Astrocyte (in vitro differentiated cells and primary cell): ENCODE results near the gene WTIP. TPM values are rescaled to one million over a fixed set of nuclear protein-coding genes. Genes with fewer than 3 reads are reported as not detected.

Experiments
- DNase-seq: peaks from one replicate; pipeline ENCODE4 v3.0.0-alpha.2; 2010; ENCODE audit warnings: low read depth
- FAIRE-seq: peaks from 2 replicates; lab custom pipeline; 2011; peaks lifted over from hg19 to GRCh38; lab: Jason Lieb, UNC
- H2AFZ ChIP-seq: 2 replicates; pipeline ENCODE4 v1.6.0; 2012; ENCODE audit warnings: low read depth, low read length, inconsistent platforms
- H3K27ac ChIP-seq: 2 replicates; pipeline ENCODE4 v1.5.1; 2011; ENCODE audit warnings: low read depth, low read length, inconsistent platforms
- H3K27me3 ChIP-seq: 2 replicates; pipeline ENCODE4 v1.6.0; 2011; ENCODE audit warnings: low read length, inconsistent platforms; ENCODE audit not compliant: insufficient read depth
- H3K36me3 ChIP-seq: 2 replicates; pipeline ENCODE4 v1.5.1; 2011; ENCODE audit warnings: low read length, inconsistent platforms; ENCODE audit not compliant: insufficient read depth
- H3K4me1 ChIP-seq: 2 replicates; pipeline ENCODE4 v1.5.1; 2011; ENCODE audit warnings: low read length, inconsistent platforms; ENCODE audit not compliant: insufficient read depth
- H3K4me2 ChIP-seq: 2 replicates; pipeline ENCODE4 v1.6.0; 2012; ENCODE audit warnings: low read length, inconsistent platforms
- H3K4me3 ChIP-seq: 2 replicates; pipeline ENCODE4 v1.5.1; 2011; ENCODE audit warnings: low read depth, mild to moderate bottlenecking, low read length, inconsistent platforms; ENCODE audit not compliant: insufficient read depth
- H3K79me2 ChIP-seq: 2 replicates; pipeline ENCODE4 v1.6.0; 2012; ENCODE audit warnings: mild to moderate bottlenecking, low read length, inconsistent platforms; ENCODE audit not compliant: insufficient read depth
- H3K9ac ChIP-seq: 2 replicates; pipeline ENCODE4 v1.6.0; 2012; ENCODE audit warnings: mild to moderate bottlenecking, low read length, inconsistent platforms
- H3K9me3 ChIP-seq: 2 replicates; pipeline ENCODE4 v1.5.1; 2012; ENCODE audit warnings: low read depth, mild to moderate bottlenecking, low read length, inconsistent platforms; ENCODE audit not compliant: insufficient read depth
- H4K20me1 ChIP-seq: 2 replicates; pipeline ENCODE4 v1.6.0; 2012; ENCODE audit warnings: low read length, inconsistent platforms; ENCODE audit not compliant: insufficient read depth
- H3K27ac Mint-ChIP-seq: one replicate; pipeline ENCODE4 v1.8.0; 2021; ENCODE audit warnings: mild to moderate bottlenecking, mixed read lengths; ENCODE audit not compliant: unreplicated experiment
- H3K27me3 Mint-ChIP-seq: one replicate; pipeline ENCODE4 v1.8.0; 2021; ENCODE audit warnings: low read depth, mixed read lengths; ENCODE audit not compliant: unreplicated experiment
- H3K36me3 Mint-ChIP-seq: one replicate; pipeline ENCODE4 v1.8.0; 2021; ENCODE audit warnings: low read depth, mixed read lengths; ENCODE audit not compliant: unreplicated experiment
- H3K4me1 Mint-ChIP-seq: one replicate; pipeline ENCODE4 v1.8.0; 2021; ENCODE audit warnings: low read depth, mixed read lengths; ENCODE audit not compliant: unreplicated experiment
- H3K4me3 Mint-ChIP-seq: one replicate; pipeline ENCODE4 v1.8.0; 2021; ENCODE audit warnings: mild to moderate bottlenecking, moderate library complexity, mixed read lengths; ENCODE audit not compliant: unreplicated experiment
- H3K9me3 Mint-ChIP-seq: one replicate; pipeline ENCODE4 v1.8.0; 2021; ENCODE audit warnings: mild to moderate bottlenecking, mixed read lengths; ENCODE audit not compliant: unreplicated experiment
- EZH2 ChIP-seq: IDR thresholded peaks from 2 replicates; pipeline ENCODE4 v1.6.1; 2012; ENCODE audit warnings: mild to moderate bottlenecking, low read length, inconsistent platforms; ENCODE audit not compliant: insufficient read depth
- total RNA-seq: library from RNA; stranded (reverse); gene quantifications from 2 replicates; pipeline ENCODE4 v1.2.1, GENCODE V29; 2021
- TF ChIP-seq, protein P1 (sequence below): IDR thresholded peaks from 2 replicates; pipeline ENCODE4 v1.5.1; 2011; ENCODE audit warnings: low read depth, mild to moderate bottlenecking, inconsistent platforms, low read length, moderate library complexity; ENCODE audit not compliant: insufficient read depth

Gene WTIP
- total RNA-seq, 1 donor from 2014 or later = 32.5 TPM

DNA sequence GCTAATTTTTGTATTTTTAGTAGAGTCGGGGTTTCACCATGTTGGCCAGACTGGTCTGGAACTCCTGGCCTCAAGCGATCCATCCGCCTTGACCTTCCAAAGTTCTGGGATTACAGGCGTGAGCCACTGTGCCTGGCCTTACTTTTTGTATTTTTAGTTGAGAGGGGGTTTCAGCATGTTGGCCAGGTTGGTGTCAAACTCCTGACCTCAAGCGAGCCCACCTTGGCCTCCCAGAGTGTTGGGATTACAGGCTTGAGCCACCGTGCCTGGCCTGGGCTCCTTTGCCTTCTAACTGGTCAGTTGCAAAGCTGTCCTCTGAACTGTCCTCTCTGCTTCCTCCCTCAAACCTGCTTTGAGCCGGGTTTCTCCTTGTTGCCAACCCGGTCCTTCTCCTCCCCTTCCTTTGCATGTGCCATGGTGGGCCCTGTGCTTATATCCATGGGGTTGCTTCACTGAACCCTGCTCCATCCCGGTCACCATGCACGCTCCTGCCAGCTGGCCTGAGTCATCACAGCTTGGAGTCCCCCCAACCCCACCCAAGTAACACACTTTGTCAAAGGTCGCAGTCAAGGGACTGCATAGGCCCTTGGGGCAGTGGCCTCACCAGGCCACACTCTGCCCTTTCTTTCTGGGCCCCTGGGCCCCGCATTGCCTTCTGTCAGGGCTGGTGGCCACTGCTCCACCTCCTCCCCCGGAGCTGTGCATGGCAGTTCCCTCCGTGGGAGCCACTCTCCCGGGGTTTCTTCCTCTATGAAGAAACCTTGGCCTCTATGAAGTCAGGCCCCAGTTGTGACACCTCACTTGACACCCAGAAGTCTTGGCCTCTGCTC, 21.2 kb downstream of the WTIP start:
- FAIRE-seq (no peak), DNase-seq (no peak)
- Histone ChIP-seq H3K9me3 (no peaks in the 10 kb centered on the region), H3K4me2 (no peak overlapping the region), H2AFZ (no peak overlapping the region), H3K36me3 (no peaks in the 10 kb centered on the region), H3K79me2 (no peaks in the 10 kb centered on the region), H3K27me3 (no peaks in the 10 kb centered on the region), H3K27ac (no peak overlapping the region), H4K20me1 (peaks cover 3% of the 10 kb centered on the region), H3K4me3 (no peak overlapping the region), H3K4me1 (peaks cover 3% of the 10 kb centered on the region), H3K9ac (no peak overlapping the region)
- no peaks in the 10 kb centered on the region for H3K27me3 Mint-ChIP-seq
- H3K4me1 Mint-ChIP-seq = no peaks in the 10 kb centered on the region
- peaks cover 7% of the 10 kb centered on the region for H3K36me3 Mint-ChIP-seq
- no peak overlapping the region for H3K4me3 Mint-ChIP-seq
- H3K9me3 Mint-ChIP-seq = no peaks in the 10 kb centered on the region
- TF ChIP-seq, protein P1, sequence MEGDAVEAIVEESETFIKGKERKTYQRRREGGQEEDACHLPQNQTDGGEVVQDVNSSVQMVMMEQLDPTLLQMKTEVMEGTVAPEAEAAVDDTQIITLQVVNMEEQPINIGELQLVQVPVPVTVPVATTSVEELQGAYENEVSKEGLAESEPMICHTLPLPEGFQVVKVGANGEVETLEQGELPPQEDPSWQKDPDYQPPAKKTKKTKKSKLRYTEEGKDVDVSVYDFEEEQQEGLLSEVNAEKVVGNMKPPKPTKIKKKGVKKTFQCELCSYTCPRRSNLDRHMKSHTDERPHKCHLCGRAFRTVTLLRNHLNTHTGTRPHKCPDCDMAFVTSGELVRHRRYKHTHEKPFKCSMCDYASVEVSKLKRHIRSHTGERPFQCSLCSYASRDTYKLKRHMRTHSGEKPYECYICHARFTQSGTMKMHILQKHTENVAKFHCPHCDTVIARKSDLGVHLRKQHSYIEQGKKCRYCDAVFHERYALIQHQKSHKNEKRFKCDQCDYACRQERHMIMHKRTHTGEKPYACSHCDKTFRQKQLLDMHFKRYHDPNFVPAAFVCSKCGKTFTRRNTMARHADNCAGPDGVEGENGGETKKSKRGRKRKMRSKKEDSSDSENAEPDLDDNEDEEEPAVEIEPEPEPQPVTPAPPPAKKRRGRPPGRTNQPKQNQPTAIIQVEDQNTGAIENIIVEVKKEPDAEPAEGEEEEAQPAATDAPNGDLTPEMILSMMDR = no peak
- no peak for TF ChIP-seq EZH2
- H3K27ac Mint-ChIP-seq = no peak overlapping the region

GRCh38 chr19:34503531-34504272, 22.1 kb downstream of the WTIP start:
- no peaks in the 10 kb centered on the region for H3K4me1 Mint-ChIP-seq
- Histone ChIP-seq H3K79me2 (no peaks in the 10 kb centered on the region), H3K27me3 (no peaks in the 10 kb centered on the region), H3K4me1 (peaks cover 3% of the 10 kb centered on the region), H3K9me3 (no peaks in the 10 kb centered on the region), H3K27ac (no peak overlapping the region), H2AFZ (no peak overlapping the region), H4K20me1 (peaks cover 3% of the 10 kb centered on the region), H3K4me2 (no peak overlapping the region), H3K9ac (no peak overlapping the region), H3K4me3 (no peak overlapping the region), H3K36me3 (no peaks in the 10 kb centered on the region)
- no peak for DNase-seq
- no peaks in the 10 kb centered on the region for H3K9me3 Mint-ChIP-seq
- no peak for FAIRE-seq
- no peak overlapping the region for H3K27ac Mint-ChIP-seq
- H3K27me3 Mint-ChIP-seq = no peaks in the 10 kb centered on the region
- H3K36me3 Mint-ChIP-seq = peaks cover 2% of the 10 kb centered on the region
- no peak overlapping the region for H3K4me3 Mint-ChIP-seq
- TF ChIP-seq EZH2 = no peak
- TF ChIP-seq, protein P1 = no peak
